ENCODE results near the gene GNG2.

- TF ChIP-seq ZNF830 (tag by site-specific recombination; IDR thresholded peaks at IDR 0.05; ENCODE audit: low read depth) (no peak), ZNF768 (tag by site-specific recombination; IDR thresholded peaks at IDR 0.05) (no peak), REST (tag by site-specific recombination; IDR thresholded peaks at IDR 0.05) (no peak), SCRT1 (tag by site-specific recombination; IDR thresholded peaks at IDR 0.05; ENCODE audit: borderline replicate concordance) (no peak), ZBTB7A (tag by site-specific recombination; IDR thresholded peaks at IDR 0.05; ENCODE audit: low read depth) (no peak), ZNF792 (tag by site-specific recombination; IDR thresholded peaks at IDR 0.05) (no peak), SETDB1 (IDR thresholded peaks at IDR 0.05; ENCODE audit: insufficient read length, low read length) (no peak)
- TF ChIP-seq, protein P1, sequence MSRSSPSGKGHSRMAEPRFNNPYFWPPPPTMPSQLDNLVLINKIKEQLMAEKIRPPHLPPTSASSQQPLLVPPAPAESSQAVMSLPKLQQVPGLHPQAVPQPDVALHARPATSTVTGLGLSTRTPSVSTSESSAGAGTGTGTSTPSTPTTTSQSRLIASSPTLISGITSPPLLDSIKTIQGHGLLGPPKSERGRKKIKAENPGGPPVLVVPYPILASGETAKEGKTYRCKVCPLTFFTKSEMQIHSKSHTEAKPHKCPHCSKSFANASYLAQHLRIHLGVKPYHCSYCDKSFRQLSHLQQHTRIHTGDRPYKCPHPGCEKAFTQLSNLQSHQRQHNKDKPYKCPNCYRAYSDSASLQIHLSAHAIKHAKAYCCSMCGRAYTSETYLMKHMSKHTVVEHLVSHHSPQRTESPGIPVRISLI (tag by site-specific recombination; IDR thresholded peaks at IDR 0.05): no peak
- TF ChIP-seq, protein P2, sequence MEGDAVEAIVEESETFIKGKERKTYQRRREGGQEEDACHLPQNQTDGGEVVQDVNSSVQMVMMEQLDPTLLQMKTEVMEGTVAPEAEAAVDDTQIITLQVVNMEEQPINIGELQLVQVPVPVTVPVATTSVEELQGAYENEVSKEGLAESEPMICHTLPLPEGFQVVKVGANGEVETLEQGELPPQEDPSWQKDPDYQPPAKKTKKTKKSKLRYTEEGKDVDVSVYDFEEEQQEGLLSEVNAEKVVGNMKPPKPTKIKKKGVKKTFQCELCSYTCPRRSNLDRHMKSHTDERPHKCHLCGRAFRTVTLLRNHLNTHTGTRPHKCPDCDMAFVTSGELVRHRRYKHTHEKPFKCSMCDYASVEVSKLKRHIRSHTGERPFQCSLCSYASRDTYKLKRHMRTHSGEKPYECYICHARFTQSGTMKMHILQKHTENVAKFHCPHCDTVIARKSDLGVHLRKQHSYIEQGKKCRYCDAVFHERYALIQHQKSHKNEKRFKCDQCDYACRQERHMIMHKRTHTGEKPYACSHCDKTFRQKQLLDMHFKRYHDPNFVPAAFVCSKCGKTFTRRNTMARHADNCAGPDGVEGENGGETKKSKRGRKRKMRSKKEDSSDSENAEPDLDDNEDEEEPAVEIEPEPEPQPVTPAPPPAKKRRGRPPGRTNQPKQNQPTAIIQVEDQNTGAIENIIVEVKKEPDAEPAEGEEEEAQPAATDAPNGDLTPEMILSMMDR (tag by site-specific recombination; IDR thresholded peaks at IDR 0.05): peak; percentile 37
- TF ChIP-seq, protein P3, sequence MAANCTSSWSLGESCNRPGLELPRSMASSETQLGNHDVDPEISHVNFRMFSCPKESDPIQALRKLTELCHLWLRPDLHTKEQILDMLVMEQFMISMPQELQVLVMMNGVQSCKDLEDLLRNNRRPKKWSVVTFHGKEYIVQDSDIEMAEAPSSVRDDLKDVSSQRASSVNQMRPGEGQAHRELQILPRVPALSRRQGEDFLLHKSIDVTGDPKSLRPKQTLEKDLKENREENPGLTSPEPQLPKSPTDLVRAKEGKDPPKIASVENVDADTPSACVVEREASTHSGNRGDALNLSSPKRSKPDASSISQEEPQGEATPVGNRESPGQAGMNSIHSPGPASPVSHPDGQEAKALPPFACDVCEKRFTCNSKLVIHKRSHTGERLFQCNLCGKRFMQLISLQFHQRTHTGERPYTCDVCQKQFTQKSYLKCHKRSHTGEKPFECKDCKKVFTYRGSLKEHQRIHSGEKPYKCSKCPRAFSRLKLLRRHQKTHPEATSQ (tag by site-specific recombination; IDR thresholded peaks at IDR 0.05): no peak
These were observed 155.1 kb downstream of the GNG2 start for GRCh38 chr14:52015411-52016030.
